ENCODE data around the gene NADSYN1. TPM values are rescaled to one million over a fixed set of nuclear protein-coding genes. Genes with fewer than 3 reads are reported as not detected.
A peak's percentile ranks its signal among the peaks of the same experiment; 100 is the strongest.

NADSYN1 gene
- total and polyA plus RNA-seq, 2 of the 13 experiments (the other 11 are each of a cell fraction or from before 2014, with no cell fraction given), result 35.7 to 51.5 TPM

DNA sequence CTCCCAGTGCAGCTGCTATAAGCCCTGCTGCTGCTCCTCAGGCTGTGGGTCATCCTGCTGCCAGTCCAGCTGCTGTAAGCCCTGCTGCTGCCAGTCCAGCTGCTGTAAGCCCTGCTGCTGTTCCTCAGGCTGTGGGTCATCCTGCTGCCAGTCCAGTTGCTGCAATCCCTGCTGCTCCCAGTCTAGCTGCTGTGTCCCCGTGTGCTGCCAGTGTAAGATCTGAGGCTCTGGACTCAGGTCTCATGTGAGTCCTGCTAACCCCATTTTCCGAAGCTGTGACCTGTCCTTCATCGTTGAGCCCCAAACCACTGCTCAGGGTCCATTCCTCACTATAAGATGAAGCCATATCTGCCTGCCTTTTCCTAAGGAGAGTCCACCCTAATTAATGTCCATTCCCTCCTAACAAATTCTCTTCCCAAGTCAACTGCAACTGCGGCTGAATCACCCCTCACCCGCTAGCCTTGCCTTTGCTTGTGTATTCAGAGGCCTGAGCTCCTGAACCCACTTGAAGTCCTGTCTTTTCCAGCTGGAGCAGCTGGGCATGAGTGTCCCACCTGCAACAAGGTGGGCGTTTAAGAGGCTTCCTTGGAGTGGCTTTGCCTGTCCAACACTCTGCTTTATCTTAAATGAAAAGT, 74.7 kb downstream of the NADSYN1 start (continued):
- TF ChIP-seq NRL (CRISPR knock-in tag; IDR thresholded peaks at IDR 0.05; ENCODE audit: borderline replicate concordance), result peak; percentile 53; the same call in 1 of the 2 replicates
- no peak for TF ChIP-seq ZNF33B (CRISPR knock-in tag; IDR thresholded peaks at IDR 0.05)
- 0 out of 2 replicates have a peak, but pooled peaks have one; percentile 50 for TF ChIP-seq HNRNPL (IDR thresholded peaks at IDR 0.05; ENCODE audit: low read depth, low read length)
- no peak for TF ChIP-seq KDM2A (CRISPR knock-in tag; IDR thresholded peaks at IDR 0.05; ENCODE audit: borderline replicate concordance, low read depth)
- peak; percentile 42; the same call in 1 of the 2 replicates for TF ChIP-seq ZNF501 (CRISPR knock-in tag; IDR thresholded peaks at IDR 0.05)
- TF ChIP-seq, protein P1, sequence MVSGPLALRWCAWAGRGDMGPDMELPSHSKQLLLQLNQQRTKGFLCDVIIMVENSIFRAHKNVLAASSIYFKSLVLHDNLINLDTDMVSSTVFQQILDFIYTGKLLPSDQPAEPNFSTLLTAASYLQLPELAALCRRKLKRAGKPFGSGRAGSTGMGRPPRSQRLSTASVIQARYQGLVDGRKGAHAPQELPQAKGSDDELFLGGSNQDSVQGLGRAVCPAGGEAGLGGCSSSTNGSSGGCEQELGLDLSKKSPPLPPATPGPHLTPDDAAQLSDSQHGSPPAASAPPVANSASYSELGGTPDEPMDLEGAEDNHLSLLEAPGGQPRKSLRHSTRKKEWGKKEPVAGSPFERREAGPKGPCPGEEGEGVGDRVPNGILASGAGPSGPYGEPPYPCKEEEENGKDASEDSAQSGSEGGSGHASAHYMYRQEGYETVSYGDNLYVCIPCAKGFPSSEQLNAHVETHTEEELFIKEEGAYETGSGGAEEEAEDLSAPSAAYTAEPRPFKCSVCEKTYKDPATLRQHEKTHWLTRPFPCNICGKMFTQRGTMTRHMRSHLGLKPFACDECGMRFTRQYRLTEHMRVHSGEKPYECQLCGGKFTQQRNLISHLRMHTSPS (CRISPR knock-in tag; IDR thresholded peaks at IDR 0.05; ENCODE audit: low read depth), result 0 out of 2 replicates have a peak, but pooled peaks have one; percentile 55
- no peak for TF ChIP-seq CHD2 (IDR thresholded peaks at IDR 0.05; ENCODE audit: low read depth, low read length)
- peak; percentile 36; the same call in 1 of the 2 replicates for TF ChIP-seq HOMEZ (CRISPR knock-in tag; IDR thresholded peaks at IDR 0.05; ENCODE audit: low read depth)
- TF ChIP-seq MED1 (CRISPR knock-in tag; IDR thresholded peaks at IDR 0.05), result 0 out of 2 replicates have a peak, but pooled peaks have one; percentile 30
- TF ChIP-seq, protein P2, sequence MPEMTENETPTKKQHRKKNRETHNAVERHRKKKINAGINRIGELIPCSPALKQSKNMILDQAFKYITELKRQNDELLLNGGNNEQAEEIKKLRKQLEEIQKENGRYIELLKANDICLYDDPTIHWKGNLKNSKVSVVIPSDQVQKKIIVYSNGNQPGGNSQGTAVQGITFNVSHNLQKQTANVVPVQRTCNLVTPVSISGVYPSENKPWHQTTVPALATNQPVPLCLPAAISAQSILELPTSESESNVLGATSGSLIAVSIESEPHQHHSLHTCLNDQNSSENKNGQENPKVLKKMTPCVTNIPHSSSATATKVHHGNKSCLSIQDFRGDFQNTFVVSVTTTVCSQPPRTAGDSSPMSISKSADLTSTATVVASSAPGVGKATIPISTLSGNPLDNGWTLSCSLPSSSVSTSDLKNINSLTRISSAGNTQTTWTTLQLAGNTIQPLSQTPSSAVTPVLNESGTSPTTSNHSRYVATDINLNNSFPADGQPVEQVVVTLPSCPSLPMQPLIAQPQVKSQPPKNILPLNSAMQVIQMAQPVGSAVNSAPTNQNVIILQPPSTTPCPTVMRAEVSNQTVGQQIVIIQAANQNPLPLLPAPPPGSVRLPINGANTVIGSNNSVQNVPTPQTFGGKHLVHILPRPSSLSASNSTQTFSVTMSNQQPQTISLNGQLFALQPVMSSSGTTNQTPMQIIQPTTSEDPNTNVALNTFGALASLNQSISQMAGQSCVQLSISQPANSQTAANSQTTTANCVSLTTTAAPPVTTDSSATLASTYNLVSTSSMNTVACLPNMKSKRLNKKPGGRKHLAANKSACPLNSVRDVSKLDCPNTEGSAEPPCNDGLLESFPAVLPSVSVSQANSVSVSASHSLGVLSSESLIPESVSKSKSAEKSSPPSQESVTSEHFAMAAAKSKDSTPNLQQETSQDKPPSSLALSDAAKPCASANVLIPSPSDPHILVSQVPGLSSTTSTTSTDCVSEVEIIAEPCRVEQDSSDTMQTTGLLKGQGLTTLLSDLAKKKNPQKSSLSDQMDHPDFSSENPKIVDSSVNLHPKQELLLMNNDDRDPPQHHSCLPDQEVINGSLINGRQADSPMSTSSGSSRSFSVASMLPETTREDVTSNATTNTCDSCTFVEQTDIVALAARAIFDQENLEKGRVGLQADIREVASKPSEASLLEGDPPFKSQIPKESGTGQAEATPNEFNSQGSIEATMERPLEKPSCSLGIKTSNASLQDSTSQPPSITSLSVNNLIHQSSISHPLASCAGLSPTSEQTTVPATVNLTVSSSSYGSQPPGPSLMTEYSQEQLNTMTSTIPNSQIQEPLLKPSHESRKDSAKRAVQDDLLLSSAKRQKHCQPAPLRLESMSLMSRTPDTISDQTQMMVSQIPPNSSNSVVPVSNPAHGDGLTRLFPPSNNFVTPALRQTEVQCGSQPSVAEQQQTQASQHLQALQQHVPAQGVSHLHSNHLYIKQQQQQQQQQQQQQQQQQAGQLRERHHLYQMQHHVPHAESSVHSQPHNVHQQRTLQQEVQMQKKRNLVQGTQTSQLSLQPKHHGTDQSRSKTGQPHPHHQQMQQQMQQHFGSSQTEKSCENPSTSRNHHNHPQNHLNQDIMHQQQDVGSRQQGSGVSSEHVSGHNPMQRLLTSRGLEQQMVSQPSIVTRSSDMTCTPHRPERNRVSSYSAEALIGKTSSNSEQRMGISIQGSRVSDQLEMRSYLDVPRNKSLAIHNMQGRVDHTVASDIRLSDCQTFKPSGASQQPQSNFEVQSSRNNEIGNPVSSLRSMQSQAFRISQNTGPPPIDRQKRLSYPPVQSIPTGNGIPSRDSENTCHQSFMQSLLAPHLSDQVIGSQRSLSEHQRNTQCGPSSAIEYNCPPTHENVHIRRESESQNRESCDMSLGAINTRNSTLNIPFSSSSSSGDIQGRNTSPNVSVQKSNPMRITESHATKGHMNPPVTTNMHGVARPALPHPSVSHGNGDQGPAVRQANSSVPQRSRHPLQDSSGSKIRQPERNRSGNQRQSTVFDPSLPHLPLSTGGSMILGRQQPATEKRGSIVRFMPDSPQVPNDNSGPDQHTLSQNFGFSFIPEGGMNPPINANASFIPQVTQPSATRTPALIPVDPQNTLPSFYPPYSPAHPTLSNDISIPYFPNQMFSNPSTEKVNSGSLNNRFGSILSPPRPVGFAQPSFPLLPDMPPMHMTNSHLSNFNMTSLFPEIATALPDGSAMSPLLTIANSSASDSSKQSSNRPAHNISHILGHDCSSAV (CRISPR knock-in tag; IDR thresholded peaks at IDR 0.05; ENCODE audit: borderline replicate concordance), result no peak
- peak in 1 of 2 experiments; percentile 23; a peak in 1 of 4 replicates for TF ChIP-seq POLR2A (IDR thresholded peaks at IDR 0.05; ENCODE audit: insufficient read depth in 1 of 2, low read depth in 2 of 2, low read length in 2 of 2)
- TF ChIP-seq KLF15 (CRISPR knock-in tag; IDR thresholded peaks at IDR 0.05; ENCODE audit: borderline replicate concordance), result no peak
- TF ChIP-seq, protein P3, sequence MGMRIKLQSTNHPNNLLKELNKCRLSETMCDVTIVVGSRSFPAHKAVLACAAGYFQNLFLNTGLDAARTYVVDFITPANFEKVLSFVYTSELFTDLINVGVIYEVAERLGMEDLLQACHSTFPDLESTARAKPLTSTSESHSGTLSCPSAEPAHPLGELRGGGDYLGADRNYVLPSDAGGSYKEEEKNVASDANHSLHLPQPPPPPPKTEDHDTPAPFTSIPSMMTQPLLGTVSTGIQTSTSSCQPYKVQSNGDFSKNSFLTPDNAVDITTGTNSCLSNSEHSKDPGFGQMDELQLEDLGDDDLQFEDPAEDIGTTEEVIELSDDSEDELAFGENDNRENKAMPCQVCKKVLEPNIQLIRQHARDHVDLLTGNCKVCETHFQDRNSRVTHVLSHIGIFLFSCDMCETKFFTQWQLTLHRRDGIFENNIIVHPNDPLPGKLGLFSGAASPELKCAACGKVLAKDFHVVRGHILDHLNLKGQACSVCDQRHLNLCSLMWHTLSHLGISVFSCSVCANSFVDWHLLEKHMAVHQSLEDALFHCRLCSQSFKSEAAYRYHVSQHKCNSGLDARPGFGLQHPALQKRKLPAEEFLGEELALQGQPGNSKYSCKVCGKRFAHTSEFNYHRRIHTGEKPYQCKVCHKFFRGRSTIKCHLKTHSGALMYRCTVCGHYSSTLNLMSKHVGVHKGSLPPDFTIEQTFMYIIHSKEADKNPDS (CRISPR knock-in tag; IDR thresholded peaks at IDR 0.05), result no peak
- no peak for TF ChIP-seq ZBTB7A (CRISPR knock-in tag; IDR thresholded peaks at IDR 0.05)
- 0 out of 2 replicates have a peak, but pooled peaks have one; percentile 10 for TF ChIP-seq HDAC2 (CRISPR knock-in tag; IDR thresholded peaks at IDR 0.05)
- peak; percentile 18; the same call in 1 of the 2 replicates for TF ChIP-seq HOXA3 (CRISPR knock-in tag; IDR thresholded peaks at IDR 0.05)
